Stimulated activated CD4-positive, alpha-beta T cell treated with anti-CD3 and anti-CD28 coated beads, Interleukin-4, amount 100 ng/mL, for 4 hours (primary cell): Measurements from ENCODE around the gene IRF2BP1.
"Not testable (repeated sequence)": the region's sequence is repeated elsewhere in the genome, so short reads cannot be mapped to it uniquely, and the experiment has no call there.

Experiments
- DNase-seq, 2 experiments: peaks; one replicate each; pipeline ENCODE4 v3.0.0-alpha.2; 2020

IRF2BP1 gene

GRCh38 chr19:45901912-45902650 lies 16.1 kb upstream of the IRF2BP1 start, which contains the start of gene MYPOP:
TSS of gene MYPOP (minus strand) at chr19:45902613. CDS start at chr19:45901773, 840 bp downstream.
- no peak for DNase-seq

GRCh38 chr19:45901432-45901911 lies 15.5 kb upstream of the IRF2BP1 start:
- peak; percentile 21 to 32 for DNase-seq

GRCh38 chr19:45900738-45901431 lies 14.9 kb upstream of the IRF2BP1 start:
- no peak for DNase-seq

- no peak for DNase-seq
Observed at GRCh38 chr19:45899919-45900589, 14.1 kb upstream of the IRF2BP1 start.

GRCh38 chr19:45899253-45899652 lies 13.3 kb upstream of the IRF2BP1 start:
- no peak for DNase-seq

GRCh38 chr19:45897261-45897812 lies 11.4 kb upstream of the IRF2BP1 start:
- DNase-seq: no peak

GRCh38 chr19:45895983-45896599 lies 10.2 kb upstream of the IRF2BP1 start:
- not testable (repeated sequence) for DNase-seq

- no peak for DNase-seq
Observed at GRCh38 chr19:45895519-45895972, 9.6 kb upstream of the IRF2BP1 start.

- DNase-seq: no peak
Observed at GRCh38 chr19:45890877-45891276, 4.9 kb upstream of the IRF2BP1 start.

GRCh38 chr19:45889210-45889885 lies 3.4 kb upstream of the IRF2BP1 start:
- DNase-seq: no peak

GRCh38 chr19:45887200-45887710 lies 1.3 kb upstream of the IRF2BP1 start:
- DNase-seq: no peak

- DNase-seq: peak; percentile 81 to 85
Observed at GRCh38 chr19:45886427-45887199, 672 bp upstream of the IRF2BP1 start.

GRCh38 chr19:45884682-45885555 lies 1.0 kb downstream of the IRF2BP1 start:
- DNase-seq: no peak

- DNase-seq: no peak
Observed at GRCh38 chr19:45883881-45884681, 1.9 kb downstream of the IRF2BP1 start.

- DNase-seq: no peak
Observed at GRCh38 chr19:45883586-45883880, 2.4 kb downstream of the IRF2BP1 start.

GRCh38 chr19:45882652-45883585 lies 3.0 kb downstream of the IRF2BP1 start:
- DNase-seq: peak; percentile 71 to 81

GRCh38 chr19:45881909-45882528 lies 3.9 kb downstream of the IRF2BP1 start:
- DNase-seq: no peak
